Measurements from ENCODE around the gene OR13J1. TPM values are rescaled to one million over a fixed set of nuclear protein-coding genes. Genes with fewer than 3 reads are reported as not detected.
"Not testable (repeated sequence)": the region's sequence is repeated elsewhere in the genome, so short reads cannot be mapped to it uniquely, and the experiment has no call there.

Gene OR13J1
- total RNA-seq, 1 donor from 2014 or later, result not detected

DNA sequence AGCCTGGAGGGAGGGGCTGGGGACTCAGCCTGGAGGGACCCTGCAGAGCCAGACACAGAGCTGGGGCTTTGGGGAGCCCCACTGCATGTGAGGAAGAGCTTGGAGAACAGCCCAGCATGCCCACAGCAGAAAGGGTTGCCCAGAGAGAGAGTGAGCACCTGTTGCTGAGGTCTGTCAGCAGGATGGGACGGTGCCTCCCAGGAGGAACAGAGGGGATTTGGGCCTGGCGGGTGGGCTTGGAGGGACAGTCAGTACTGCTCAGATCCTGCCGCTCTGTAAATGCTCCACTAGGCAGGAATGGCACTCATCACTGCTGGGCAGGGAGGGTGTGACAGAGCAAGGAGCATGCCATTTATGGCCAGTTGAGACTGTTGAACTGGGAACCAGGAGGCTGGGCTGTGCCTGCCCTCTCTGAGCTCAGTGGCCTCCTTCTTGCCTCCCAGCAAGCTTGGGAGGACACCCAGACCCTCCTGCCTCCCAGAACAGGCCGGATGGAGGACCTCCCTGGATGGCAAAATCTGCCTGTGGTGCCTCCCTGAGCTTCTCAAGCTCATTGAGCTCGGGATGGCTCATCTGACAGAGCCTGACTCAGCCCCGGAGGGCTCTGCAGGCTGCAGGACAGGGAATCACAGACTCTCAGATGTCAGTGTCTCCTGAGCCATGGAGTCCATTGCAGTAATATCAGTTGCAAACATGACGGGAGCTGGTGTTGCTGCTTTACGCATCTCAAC, 35.0 kb upstream of the OR13J1 start:
- intact Hi-C loops (cut with micrococcal nuclease), result no loop called here

DNA sequence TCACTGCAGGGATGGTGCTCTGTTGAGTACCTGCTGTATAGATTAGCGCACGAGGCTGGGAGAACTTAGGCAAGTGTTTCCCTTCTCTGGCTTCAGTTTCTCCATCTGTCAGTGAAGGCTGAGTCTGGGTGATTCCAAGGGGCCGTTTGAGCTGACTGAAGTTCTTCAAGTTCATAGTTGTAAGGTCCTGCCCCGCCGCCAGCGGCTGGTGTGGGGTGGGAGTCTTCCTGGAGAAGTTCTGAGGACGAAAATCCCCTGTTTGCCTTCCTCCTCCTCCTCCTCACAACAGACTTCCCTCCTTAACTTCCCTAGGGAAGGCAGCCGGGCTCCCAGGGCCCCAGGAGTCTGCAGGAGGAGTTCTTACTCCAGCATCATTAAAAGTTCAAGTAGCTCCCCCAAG, 34.1 kb upstream of the OR13J1 start:
- intact Hi-C loops (cut with micrococcal nuclease), result no loop called here

DNA sequence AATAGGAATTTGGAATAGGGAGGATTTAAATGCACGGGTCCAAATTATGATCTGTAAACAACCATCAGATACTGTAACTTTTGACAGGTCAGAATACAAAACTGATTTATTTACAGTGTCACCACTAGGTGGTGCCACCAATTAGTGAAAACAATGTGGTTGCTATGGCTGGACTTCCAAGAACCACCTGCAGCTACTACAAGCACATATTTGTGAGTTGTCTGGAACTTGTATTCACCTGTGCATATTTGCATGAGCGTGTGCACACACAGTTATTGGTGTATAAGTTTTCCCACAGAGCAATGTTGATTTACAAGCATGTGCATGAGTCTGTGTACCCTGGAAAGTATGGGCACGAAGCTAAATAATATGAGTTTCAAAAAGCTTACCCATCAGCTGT, 32.8 kb upstream of the OR13J1 start:
- intact Hi-C loops (cut with micrococcal nuclease), result loop anchor here (1.0 kb wide), 2 partner anchors 42 to 120 kb away; no protein-coding TSS in a partner anchor

DNA sequence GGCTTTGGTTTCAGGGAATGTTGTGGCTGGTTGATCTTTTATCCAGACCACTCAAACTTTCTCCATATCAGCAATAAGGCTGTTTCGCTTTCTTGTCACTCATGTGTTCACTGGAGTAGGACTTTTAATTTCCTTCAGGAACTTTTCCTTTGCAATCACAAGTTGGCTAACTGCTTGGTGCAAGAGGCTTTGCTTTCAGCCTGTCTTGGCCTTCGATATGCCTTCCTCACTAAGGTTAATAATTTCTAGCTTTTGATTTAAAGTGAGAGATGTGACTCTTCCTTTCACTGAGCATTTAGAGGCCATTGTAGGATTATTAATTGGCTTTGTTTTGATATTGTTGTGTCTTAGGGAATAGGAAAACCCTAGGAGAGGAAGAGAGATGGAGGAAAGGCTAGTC, 28.8 kb upstream of the OR13J1 start:
- intact Hi-C loops (cut with micrococcal nuclease), result no loop called here

DNA sequence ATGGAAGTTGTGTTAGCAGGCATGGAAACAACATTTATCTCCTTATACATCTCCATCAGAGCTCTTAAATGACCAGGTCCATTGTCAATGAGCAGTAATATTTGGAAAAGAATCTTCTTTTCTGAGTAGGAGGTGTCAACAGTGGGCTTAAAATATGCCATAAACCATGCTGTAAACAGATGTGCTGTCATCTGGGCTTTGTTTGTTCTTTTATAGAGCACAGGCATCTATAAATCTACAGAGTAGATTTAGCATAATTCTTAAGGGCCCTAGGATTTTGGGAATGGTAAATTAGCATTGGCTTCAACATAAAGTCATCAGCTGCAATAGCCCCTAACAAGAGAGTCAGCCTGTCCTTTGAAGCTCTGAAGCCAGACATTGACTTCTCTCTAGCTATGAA, 28.1 kb upstream of the OR13J1 start:
- intact Hi-C loops (cut with micrococcal nuclease), result no loop called here

DNA sequence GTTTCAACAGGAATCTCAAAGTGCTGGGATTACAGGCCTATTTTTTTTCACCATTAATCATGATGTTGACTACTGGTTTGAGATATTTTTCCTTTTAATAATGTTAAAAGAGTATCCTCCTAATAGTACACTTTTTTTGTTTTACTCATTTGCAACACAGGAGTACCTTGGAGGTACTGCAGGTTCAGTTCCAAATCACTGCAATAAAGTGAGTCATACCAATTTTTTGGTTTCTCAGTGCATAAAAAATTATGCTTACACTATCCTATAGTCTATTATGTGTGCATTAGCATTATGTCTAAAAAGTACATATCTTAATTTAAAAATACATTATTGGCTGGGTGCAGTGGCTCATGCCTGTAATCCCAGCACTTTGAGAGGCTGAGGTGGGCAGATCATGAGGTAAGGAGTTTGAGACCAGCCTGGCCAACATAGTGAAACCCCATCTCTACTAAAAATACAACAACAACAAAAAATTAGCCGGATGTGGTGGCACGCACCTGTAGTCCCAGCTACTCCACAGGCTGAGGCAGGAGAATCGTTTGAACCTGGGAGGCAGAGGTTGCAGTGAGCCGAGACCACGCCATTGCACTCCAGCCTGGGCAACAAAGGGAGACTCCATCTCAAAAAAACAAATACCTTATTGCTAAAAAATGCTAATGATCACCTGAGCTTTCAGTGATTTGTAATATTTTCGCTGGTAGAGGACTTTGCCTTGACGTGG, 27.3 kb upstream of the OR13J1 start:
- intact Hi-C loops (cut with micrococcal nuclease), result not testable (repeated sequence)

DNA sequence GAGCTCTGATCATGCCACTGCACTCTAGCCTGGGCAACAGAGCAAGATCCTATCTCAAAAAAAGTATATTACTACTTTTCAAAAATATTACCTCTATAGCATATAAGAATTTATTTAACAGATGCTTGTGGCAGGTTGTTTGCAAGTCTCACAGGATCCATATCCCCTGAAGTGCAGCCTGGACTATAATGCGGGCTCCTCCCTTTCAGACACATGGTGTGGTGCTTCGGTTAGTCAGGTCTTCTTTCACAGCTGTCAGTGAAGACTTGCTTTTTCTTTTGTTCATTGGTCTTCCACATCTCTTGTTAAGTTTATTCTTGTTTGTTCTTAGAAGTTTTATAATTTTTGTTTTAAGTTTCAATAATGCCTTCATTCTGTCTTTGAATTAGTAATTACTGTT, 26.4 kb upstream of the OR13J1 start:
- intact Hi-C loops (cut with micrococcal nuclease), result no loop called here

DNA sequence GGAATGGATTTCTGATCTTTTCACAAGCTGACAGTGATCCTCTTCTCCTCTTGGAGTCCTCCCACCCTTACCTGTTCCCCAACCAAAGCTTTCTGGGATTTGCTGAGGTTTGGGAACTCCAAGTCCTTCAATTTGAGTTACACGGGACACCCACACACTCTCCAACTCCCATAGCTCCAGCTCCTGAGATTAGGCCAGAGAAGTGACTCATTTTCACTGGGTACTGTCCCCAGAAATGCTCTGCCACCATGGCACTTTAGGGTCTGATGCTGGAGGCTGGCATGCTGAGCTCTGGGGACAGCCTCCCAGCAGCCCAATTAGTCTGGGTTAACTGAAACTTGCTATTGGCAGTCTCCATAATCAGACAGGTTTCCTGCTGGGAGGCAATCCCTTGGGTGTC, 21.9 kb upstream of the OR13J1 start:
- intact Hi-C loops (cut with micrococcal nuclease), result no loop called here

DNA sequence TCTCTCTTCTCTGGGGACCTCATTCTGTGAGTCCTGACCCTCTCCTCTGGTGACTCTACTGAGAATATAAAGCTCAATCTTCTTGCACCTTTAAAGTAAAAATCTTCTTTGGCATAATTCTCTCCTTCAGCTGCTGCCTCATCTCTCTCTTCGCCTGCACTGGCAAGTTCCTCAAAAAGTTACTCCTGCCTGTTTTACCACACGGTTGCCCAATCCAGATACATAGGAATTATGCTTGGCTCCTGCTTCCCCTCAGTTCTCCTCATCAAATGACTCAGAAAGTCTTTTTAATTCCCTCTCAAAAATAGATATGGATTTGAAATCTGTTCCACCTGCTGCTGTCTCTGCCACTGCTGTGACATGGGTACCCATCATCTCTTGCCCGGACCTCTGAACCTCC, 21.4 kb upstream of the OR13J1 start:
- intact Hi-C loops (cut with micrococcal nuclease), result no loop called here

DNA sequence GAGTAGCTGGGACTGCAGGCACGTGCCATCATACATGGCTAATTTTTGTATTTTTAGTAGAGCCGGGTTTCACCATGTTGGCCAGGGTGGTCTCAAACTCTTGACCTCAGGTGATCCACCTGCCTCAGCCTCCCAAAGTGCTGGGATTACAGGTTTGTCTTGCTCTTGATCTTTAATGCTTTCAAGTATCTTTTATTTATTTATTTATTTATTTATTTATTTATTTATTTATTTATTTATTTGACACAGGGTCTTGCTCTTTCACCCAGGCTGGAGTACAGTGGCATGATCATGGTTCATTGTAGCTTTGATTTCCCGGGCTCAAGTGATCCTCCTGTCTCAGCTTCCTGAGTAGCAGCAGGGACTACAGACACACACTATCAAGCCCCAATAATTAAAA, 14.7 kb upstream of the OR13J1 start:
- intact Hi-C loops (cut with micrococcal nuclease), result not testable (repeated sequence)

DNA sequence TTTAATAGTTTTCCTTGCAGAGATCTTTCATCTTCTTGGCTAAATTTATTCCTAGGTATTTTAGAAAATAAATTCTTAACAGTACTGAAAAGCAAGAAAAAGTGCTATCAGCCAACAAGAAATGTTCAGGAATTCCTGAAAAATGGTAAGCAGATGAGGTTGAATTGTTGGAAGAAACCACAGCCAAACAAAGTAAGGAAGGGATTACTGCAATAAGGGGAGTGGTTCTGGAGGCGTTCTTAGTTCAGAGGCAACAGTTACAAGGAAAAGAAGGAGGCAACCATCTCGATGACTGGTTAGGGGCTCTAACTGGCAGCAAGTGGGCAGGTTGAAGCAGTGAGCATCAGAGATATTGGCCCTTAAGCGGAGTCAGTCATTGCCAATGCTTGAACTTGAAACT, 12.8 kb upstream of the OR13J1 start:
- intact Hi-C loops (cut with micrococcal nuclease), result loop anchor here (1.0 kb wide), 3 partner anchors 57 to 147 kb away; no protein-coding TSS in a partner anchor

DNA sequence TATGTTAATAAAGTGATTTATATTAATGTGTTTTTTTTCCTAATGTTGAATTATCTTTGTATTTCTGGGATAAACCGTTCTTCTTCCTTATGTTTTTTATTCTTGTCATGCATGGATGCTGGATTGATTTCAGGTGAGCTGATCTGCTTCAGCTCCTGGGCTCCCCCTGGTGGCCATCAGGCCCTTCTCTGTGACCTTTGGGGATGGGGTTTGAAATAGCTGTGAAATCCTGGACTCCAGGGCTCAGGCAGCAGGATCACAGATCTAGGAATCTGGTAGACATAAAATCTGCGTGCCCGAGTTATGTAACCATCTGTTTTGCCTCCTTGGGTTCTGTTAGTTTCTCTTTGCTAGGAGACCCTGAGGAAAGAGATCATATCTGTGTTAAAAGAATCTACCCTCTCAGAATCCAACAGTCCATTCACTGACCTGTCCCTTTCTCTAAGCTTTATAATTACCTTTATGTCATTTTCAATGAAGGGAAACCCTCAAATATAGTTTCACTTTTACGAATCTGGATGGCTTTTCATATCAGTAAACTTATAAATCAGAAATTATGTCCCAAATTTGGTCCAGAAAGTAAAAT, 12.2 kb upstream of the OR13J1 start:
- intact Hi-C loops (cut with micrococcal nuclease), result loop anchor here (1.0 kb wide), 3 partner anchors 56 to 146 kb away; no protein-coding TSS in a partner anchor

DNA sequence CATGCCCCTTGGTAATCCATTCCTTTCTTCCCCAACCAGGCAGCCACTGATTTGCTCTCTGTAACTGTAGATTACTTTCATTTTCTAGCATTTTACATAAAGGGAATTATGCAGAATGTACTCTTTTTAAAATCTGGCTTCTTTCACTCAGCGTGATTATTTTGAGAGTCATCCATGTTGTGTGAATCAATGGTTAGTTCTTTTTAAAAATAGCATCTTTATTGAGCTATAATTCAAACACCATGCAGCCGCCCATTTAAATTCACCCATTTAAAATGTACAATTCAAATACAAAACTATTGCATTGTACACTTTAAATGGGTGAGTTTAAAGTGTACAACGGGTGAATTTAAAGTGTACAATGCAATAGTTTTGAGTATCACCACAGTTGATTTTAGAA, 2.3 kb upstream of the OR13J1 start:
- intact Hi-C loops (cut with micrococcal nuclease), result no loop called here

DNA sequence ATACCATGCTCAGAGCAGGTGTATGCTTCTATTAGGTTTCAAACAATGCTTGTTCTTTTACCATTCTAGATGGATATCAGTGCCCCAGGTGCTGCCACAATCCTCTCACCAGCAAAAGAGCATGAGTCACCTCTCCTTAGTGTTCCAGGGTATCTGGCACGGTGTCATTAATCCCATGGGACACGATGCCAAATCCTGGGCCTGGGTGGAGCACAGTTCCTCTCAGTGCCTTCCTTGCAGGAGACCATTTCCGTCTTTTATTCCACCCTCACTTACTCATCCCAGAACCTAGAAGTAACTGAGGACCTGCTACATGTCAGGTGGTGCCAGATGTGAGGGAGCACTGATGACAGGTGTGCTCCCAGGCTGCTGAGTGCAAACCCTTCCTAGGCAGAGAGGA, 1.3 kb upstream of the OR13J1 start:
- intact Hi-C loops (cut with micrococcal nuclease), result no loop called here

DNA sequence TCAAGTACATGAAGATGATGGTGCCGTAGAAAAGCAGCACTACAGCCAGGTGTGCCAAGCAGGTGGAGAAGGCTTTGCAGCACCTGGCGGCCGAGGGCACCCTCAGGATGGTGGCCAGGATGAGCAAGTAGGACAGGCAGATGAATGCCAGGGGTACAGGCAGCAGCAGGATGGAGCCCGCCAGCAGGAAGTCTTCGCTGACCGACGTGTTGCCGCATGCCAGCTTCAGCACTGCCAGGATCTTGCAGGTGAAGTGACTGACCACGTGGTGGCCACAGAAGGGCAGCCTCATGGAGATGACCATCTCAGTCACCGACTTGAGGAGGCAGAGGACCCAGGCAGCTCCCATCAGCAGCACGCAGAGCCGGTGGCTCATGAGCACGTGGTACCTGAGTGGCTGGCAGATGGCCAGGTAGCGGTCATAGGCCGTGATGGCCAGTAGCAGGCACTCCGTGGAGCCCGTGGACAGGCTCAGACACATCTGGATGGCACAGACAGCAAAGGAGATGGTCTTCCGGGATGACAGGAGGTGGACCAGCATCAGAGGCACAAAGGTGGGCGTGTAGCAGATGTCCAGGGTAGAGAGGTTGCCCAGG, 482 bp downstream of the OR13J1 start:
- intact Hi-C loops (cut with micrococcal nuclease), result no loop called here

DNA sequence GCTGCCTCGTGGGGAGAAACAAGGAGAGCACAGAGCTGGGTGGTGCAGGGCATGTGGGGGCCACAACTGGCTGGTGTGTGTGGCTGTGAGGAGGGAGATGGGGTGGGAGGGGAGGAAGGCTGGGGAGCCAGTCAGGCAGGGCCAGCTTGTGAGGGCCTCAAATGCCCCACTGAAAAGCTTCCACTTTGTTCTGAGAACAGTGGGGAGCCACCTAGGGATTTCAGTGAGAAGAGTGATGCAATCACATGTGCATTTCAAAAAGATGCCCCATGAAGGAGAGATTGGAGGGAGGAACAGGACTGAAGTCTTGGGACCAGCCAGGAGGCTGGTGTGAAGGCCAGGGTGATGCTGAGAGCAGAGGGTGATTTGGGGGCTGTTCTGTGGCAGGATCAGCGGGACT, 1.3 kb downstream of the OR13J1 start:
- intact Hi-C loops (cut with micrococcal nuclease), result no loop called here

DNA sequence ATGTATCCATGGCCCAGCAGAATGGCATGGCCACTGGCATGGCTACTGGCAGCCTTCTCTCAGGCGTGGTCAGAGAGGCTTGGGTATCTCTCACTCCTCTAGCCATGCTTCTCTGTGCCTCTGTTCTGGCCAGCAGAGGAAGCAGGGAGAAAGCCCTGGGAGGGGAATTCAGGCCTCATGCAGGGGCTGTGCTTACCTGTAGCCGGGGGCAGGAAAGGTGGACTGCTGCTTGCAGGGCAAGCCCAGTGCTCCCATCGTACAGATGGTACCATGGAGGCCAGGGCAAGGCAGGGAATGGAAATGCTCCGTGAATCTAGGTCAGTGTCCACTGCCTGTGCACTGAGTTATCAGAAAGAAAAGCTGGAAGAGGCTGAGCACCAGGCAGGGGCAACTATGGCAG, 2.7 kb downstream of the OR13J1 start:
- intact Hi-C loops (cut with micrococcal nuclease), result no loop called here

DNA sequence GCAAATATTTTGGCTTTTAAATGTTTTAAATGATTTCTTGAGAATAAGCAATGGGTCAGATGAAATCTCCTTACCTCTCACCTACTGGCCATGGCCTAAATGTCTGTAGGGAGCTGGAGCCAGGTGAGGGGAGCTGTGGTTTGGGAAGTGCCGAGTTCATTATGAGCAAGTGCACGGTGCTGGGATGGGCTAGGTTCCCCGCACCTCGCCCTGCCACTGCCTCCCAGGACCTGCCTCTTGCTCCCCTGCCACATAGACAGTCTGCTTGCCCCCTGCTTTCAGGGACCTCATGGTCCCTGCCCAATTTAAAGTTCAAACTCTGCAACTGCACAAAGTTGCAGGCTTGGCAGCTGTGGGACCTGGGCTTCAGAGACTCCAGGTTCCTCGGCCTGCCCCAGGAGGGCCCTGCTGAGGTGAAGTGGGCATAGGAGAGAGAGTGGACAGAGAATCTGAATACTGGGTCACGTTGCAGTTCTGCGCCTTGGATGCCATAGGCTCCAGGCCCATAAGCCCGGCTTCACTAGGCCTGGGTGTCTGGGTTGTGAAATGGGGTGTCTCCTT, 5.4 kb downstream of the OR13J1 start:
- intact Hi-C loops (cut with micrococcal nuclease), result no loop called here

DNA sequence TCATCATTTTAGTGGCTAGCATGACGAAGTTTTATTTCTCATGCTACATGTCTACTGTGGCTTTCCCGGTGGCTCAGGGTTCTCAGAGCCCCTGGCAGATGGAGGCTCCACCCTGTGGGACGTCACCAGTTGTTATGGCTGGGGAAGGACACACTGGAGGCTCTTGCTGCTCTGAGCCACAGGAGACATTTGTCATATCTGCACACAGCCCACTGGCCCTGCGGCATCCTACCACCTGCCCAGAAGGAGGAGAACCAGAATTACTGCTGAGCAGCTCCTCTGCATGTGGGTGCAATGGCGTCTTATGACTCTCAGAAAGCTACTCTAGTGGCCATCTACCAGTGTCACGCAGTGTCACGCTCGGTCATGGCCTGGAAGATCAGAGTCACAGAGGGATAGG, 6.6 kb downstream of the OR13J1 start:
- intact Hi-C loops (cut with micrococcal nuclease), result no loop called here

DNA sequence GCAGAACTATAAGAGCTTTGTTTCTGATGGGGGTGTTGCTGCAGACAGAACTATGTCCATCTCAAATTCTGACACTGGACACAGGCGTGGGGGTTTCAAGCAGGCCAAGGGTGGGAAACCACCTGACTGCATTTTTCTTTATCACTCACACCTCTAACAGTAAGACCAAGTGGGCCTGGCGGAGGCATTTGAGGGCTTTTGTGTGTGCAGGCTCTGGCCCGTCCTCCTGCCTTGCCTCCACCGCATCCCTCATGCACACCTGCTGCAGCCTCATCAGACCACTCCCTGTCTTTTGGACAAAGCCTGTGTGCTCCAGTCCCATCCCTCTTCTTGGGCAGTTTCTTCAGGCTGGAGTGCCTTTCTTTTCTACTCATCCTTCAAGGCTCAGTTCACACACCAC, 7.9 kb downstream of the OR13J1 start:
- intact Hi-C loops (cut with micrococcal nuclease), result no loop called here

DNA sequence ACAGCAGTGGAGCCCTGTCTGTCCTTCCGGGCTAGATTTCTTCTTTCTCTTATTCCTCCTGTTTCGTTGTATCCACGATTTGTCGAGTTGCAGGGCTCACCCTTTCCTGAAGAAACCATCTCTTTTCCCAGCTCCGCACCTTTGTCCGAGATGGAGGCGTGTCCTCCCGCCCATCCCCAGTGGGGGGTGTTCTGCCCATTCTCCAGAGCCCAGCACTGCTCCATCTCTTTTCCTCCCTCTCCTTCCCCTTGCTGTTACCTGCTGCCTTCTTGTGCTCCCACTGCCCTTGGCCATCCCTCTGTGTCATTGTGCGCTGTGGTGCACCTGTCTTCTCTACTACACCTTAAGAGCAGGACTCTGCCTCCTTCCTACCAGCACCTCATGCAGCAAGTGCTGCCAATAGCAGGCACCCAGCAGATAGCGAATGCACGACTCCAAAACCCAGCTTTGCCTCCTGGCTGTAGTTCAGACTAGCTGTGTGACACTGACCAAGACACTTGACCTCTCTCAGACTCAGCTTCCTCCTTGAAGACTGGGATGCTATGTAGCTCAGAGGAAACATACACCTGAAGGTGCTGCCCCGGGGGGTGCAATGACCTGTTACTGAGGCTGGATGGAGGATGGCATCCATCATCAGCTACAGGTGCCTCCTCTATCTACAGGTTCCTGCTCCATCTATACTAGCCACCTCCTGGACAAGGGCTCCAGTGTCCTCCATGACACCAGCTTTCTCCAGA, 8.9 kb downstream of the OR13J1 start:
- intact Hi-C loops (cut with micrococcal nuclease), result no loop called here
